Fibroblast of the aortic adventitia (primary cell): Measurements from ENCODE around the gene GPR39. TPM values are rescaled to one million over a fixed set of nuclear protein-coding genes. Genes with fewer than 3 reads are reported as not detected.
"Not testable (repeated sequence)": the region's sequence is repeated elsewhere in the genome, so short reads cannot be mapped to it uniquely, and the experiment has no call there.

Experiments used
- DNase-seq: peaks from one replicate; pipeline ENCODE4 v3.0.0-alpha.2; 2010; ENCODE audit warnings: low read depth
- H3K4me3 ChIP-seq: 2 replicates; pipeline ENCODE4 v1.5.1; 2011; ENCODE audit warnings: low read depth, mild to moderate bottlenecking, control low read depth, low read length, moderate library complexity
- total RNA-seq: library from RNA; depleted of rRNA; stranded (reverse); fragments of >200 nt; gene quantifications from 2 replicates; pipeline ENCODE4 v1.2.3, GENCODE V29; 2012; ENCODE audit warnings: low replicate concordance
- TF ChIP-seq, protein P1 (sequence below): IDR thresholded peaks from 2 replicates; pipeline ENCODE4 v1.5.1; 2011; ENCODE audit warnings: mild to moderate bottlenecking, low read length, control low read depth, inconsistent platforms; ENCODE audit not compliant: insufficient read depth

GPR39 gene
- total RNA-seq, 1 donor, result 12.7 TPM

DNA sequence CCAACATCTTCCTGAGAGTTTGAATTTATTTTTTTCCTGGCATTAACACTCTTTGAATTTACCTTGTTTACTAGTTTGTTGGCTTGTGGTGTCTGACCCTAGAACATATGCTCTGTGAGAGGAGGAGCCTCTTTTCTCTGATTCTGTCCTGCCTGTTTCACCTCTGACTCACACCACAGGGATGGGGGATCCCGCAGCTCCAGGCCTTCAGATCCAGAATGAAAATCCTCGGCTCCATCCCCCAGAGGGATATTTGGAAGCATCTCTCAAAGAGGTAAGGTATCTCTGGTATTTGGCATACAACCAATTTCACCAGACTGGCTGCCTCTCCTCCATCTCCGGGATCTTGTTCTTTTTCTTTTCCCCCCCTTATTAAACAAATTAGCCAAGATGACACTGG lies 104.7 kb downstream of the GPR39 start:
- H3K4me3 ChIP-seq, result no peak overlapping the region
- DNase-seq, result no peak
- TF ChIP-seq, protein P1, sequence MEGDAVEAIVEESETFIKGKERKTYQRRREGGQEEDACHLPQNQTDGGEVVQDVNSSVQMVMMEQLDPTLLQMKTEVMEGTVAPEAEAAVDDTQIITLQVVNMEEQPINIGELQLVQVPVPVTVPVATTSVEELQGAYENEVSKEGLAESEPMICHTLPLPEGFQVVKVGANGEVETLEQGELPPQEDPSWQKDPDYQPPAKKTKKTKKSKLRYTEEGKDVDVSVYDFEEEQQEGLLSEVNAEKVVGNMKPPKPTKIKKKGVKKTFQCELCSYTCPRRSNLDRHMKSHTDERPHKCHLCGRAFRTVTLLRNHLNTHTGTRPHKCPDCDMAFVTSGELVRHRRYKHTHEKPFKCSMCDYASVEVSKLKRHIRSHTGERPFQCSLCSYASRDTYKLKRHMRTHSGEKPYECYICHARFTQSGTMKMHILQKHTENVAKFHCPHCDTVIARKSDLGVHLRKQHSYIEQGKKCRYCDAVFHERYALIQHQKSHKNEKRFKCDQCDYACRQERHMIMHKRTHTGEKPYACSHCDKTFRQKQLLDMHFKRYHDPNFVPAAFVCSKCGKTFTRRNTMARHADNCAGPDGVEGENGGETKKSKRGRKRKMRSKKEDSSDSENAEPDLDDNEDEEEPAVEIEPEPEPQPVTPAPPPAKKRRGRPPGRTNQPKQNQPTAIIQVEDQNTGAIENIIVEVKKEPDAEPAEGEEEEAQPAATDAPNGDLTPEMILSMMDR, result no peak

DNA sequence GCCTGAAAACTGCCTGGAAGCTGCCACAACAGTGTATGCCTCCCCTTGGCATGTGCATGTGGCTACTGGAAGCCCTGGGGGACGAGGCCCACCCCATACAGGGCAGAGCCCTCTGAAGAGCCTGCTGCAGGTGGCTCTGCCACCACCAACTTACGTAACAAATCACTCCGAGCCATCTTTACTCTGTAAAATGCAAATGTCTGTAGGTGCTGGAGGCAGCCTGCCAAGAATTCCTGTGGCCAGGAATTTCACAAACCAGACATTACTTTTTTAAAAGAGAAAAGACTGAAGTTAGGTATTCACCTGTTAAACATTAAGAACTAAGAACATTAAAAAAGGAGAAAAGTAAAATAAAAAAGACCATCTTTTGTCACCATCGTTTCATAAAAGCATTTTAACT lies 106.3 kb downstream of the GPR39 start:
- DNase-seq, result no peak
- TF ChIP-seq, protein P1, result no peak
- no peak overlapping the region for H3K4me3 ChIP-seq

DNA sequence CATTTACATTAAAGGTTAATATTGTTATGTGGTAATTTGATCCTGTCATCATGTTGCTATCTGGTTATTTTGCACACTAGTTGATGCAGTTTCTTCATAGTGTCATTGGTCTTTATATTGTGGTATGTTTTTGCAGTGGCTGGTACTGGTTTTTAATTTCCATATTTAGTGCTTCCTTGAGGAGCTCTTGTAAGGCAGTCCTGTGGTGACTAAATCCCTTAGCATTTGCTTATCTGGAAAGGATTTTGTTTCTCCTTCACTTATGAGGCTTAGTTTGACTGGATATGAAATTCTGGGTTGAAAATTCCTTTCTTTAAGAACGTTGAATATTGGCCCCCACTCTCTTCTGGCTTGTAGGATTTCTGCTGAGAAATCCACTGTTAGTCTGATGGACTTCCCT lies 120.5 kb downstream of the GPR39 start:
- peak; percentile 39 for DNase-seq
- not testable (repeated sequence) for H3K4me3 ChIP-seq

DNA sequence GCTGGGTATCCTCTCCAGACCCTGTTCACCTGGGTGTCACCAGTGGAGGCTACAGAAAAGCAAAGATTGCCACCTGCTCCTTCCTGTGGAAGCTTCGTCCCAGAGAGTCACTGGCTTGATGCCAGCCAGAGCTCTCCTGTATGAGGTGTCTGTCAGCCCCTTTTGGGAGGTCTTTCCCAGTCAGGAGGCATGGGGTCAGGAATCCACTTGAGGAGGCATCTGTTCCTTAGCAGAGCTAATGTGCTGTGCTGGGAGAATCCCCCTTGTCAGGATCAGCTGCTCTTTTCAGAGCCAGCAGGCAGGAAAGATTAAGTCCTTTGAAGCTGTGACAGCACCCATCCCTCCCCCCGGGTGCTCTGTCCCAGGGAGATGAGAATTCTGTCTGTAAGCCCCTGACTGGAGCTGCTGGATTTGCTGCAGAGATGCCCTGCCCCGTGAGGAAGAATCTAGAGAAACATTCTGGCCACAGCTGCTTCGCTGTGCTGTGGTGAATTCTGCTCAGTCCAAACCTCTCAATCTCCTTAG lies 121.8 kb downstream of the GPR39 start:
- DNase-seq, result no peak
- no peak overlapping the region for H3K4me3 ChIP-seq
- TF ChIP-seq, protein P1, result no peak

DNA sequence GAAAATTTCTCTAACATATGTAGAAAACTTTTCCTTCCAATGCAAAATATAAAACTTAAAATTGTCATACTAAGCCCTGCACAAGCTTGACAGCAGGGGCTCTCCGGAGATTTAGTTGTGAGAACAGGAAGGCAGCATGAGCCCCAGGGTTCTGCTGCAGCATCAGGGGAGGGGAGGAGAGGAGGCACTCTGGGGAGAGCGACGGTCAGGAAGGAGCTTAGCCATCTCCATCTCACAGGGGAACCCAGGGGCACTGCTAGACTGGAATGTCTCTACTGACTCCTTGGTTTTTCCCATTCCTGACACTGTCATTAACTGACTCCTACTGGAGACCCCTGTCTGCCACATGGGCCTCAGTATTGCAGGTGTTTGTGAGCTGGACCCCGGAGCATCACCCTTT lies 123.6 kb downstream of the GPR39 start:
- no peak for DNase-seq
- TF ChIP-seq, protein P1, result no peak
- H3K4me3 ChIP-seq, result no peak overlapping the region

DNA sequence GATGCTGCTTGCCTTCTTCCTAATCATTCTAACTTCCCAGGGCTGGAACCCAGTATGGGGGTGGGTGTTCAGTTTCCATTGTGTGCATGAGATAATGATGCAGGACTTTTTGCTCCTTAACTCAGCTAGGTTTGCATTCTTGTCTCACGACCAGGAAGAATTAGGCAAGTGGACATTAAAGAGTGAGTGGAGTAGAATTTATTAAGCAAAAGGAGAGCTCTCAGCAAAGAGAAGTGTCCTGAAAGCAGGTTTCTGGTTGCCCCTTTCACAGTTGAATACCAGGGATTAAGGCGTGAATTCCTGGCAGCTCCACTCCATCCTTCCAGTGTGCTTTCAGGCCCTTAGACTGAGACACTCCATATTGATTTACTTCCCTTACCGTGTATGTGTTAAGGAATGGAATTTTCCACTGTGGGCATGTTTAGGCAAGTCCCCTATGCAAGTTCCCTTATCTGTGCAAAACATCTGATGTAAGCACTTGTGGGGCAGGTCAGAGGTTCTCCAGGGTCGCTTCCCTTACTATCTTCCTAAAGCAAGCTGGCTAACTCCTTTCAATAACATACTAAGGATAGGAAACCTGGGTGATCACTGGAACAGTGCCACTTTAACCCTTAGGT lies 126.5 kb downstream of the GPR39 start:
- TF ChIP-seq, protein P1, result no peak
- H3K4me3 ChIP-seq, result no peak overlapping the region
- DNase-seq, result peak; percentile 29

DNA sequence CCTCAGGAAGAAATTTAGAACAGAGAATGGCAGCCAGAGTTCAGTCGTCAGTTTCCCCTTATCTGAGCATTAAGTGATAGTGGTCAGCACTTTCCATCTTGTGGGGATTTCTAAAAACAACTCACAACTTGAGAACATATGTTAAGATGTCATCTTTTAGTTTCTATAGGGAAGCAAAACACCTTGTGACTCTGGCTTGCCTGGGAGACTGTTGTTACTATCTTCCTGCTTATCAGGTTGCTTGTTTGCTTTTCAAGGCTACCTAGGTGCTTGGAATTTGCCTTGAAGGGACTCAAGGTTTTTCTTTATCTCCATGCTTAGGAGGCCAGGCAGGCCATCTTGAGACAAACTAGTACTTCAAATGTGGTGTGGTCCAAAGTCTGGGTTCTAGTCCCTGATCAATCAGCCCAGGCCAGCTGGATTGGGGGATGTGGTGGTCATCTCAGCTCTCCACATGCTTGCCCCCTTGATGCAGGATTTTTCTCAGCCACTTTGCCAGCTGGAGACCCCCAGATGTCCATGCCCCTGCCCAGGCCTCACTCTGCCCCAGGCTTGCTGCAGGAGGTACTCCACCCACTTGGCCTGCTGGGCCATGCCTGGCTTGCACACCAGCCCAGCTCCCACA lies 127.5 kb downstream of the GPR39 start:
- TF ChIP-seq, protein P1, result no peak
- H3K4me3 ChIP-seq, result no peak overlapping the region
- DNase-seq, result no peak
